HG03520 (cell line): ENCODE data around the gene AP3S1.
"Not testable (repeated sequence)": the region's sequence is repeated elsewhere in the genome, so short reads cannot be mapped to it uniquely, and the experiment has no call there.

Experiments
- ATAC-seq: cut with Tn5 transposase; IDR thresholded peaks from one replicate; pipeline ENCODE4 v1.9.1; 2021; ENCODE audit warnings: mild to moderate bottlenecking, moderate library complexity; ENCODE audit not compliant: unreplicated experiment

Gene AP3S1

GRCh38 chr5:115859378-115859777 lies 17.6 kb downstream of the AP3S1 start:
- ATAC-seq, result no peak

GRCh38 chr5:115869256-115869795 lies 27.6 kb downstream of the AP3S1 start:
- no peak for ATAC-seq

- ATAC-seq, result no peak
Measured at GRCh38 chr5:115872447-115872846, 30.7 kb downstream of the AP3S1 start.

GRCh38 chr5:115873392-115873791 lies 31.7 kb downstream of the AP3S1 start:
- ATAC-seq, result no peak

GRCh38 chr5:115875447-115875846 lies 33.7 kb downstream of the AP3S1 start:
- no peak for ATAC-seq

- ATAC-seq, result not testable (repeated sequence)
Measured at GRCh38 chr5:115877342-115877741, 35.6 kb downstream of the AP3S1 start.

- not testable (repeated sequence) for ATAC-seq
Measured at GRCh38 chr5:115882434-115882833, 40.7 kb downstream of the AP3S1 start.

- no peak for ATAC-seq
Measured at GRCh38 chr5:115884704-115885103, 43.0 kb downstream of the AP3S1 start.

- not testable (repeated sequence) for ATAC-seq
Measured at GRCh38 chr5:115885208-115885607, 43.5 kb downstream of the AP3S1 start.

- no peak for ATAC-seq
Measured at GRCh38 chr5:115888027-115888426, 46.3 kb downstream of the AP3S1 start.

- no peak for ATAC-seq
Measured at GRCh38 chr5:115892021-115892420, 50.3 kb downstream of the AP3S1 start.

GRCh38 chr5:115894342-115894741 lies 52.6 kb downstream of the AP3S1 start:
- no peak for ATAC-seq

- ATAC-seq, result no peak
Measured at GRCh38 chr5:115895821-115896220, 54.1 kb downstream of the AP3S1 start.

- no peak for ATAC-seq
Measured at GRCh38 chr5:115898656-115899055, 56.9 kb downstream of the AP3S1 start.

- no peak for ATAC-seq
Measured at GRCh38 chr5:115907177-115907576, 65.4 kb downstream of the AP3S1 start.

GRCh38 chr5:115913623-115914400 lies 72.1 kb downstream of the AP3S1 start:
- ATAC-seq, result not testable (repeated sequence)

GRCh38 chr5:115920171-115920725 lies 78.5 kb downstream of the AP3S1 start:
- no peak for ATAC-seq

GRCh38 chr5:115928578-115929407 lies 87.1 kb downstream of the AP3S1 start:
- not testable (repeated sequence) for ATAC-seq

GRCh38 chr5:115930171-115930570 lies 88.4 kb downstream of the AP3S1 start:
- not testable (repeated sequence) for ATAC-seq

GRCh38 chr5:115930630-115931337 lies 89.0 kb downstream of the AP3S1 start:
- no peak for ATAC-seq

- ATAC-seq, result no peak
Measured at GRCh38 chr5:115932991-115933390, 91.3 kb downstream of the AP3S1 start.
